NOMO-1 (cell line): Measurements from ENCODE around the gene NUDT2.
"Not testable (repeated sequence)": the region's sequence is repeated elsewhere in the genome, so short reads cannot be mapped to it uniquely, and the experiment has no call there.

Experiments
- DNase-seq, 2 experiments: peaks; one replicate each; lab custom pipeline; 2025; ENCODE audit not compliant: unreplicated experiment in 2 of 2; lab: John Stamatoyannopoulos, UW

NUDT2 gene

GRCh38 chr9:34328987-34329832 is at the start of gene NUDT2, which contains the start of gene KIF24:
Gene NUDT2, plus strand, starts transcription at chr9:34329569. Its CDS starts 9,471 bp downstream, at chr9:34339040.
Gene KIF24, minus strand, starts transcription at chr9:34329268. Its CDS starts 17,922 bp downstream, at chr9:34311346.
- DNase-seq = peak; percentile 100

GRCh38 chr9:34282096-34282495 is 47.3 kb upstream of the NUDT2 start:
- DNase-seq = no peak

- DNase-seq = no peak
Measured at GRCh38 chr9:34289159-34289558, 40.2 kb upstream of the NUDT2 start.

GRCh38 chr9:34291023-34291422 is 38.3 kb upstream of the NUDT2 start:
- DNase-seq = no peak

GRCh38 chr9:34291423-34291822 is 37.9 kb upstream of the NUDT2 start:
- no peak for DNase-seq

- DNase-seq = no peak
Measured at GRCh38 chr9:34292552-34292951, 36.8 kb upstream of the NUDT2 start.

GRCh38 chr9:34301064-34301463 is 28.3 kb upstream of the NUDT2 start:
- DNase-seq = not testable (repeated sequence)

- DNase-seq = not testable (repeated sequence)
Measured at GRCh38 chr9:34308316-34308715, 21.1 kb upstream of the NUDT2 start.

- no peak for DNase-seq
Measured at GRCh38 chr9:34310215-34310614, 19.2 kb upstream of the NUDT2 start.

- DNase-seq = no peak
Measured at GRCh38 chr9:34311499-34312185, 17.7 kb upstream of the NUDT2 start.

- DNase-seq = no peak
Measured at GRCh38 chr9:34317436-34317835, 11.9 kb upstream of the NUDT2 start.

GRCh38 chr9:34318163-34318790 is 11.1 kb upstream of the NUDT2 start:
- no peak for DNase-seq

- DNase-seq = peak in 1 of 2 experiments; percentile 12
Measured at GRCh38 chr9:34321451-34321850, 7.9 kb upstream of the NUDT2 start.

GRCh38 chr9:34322899-34323591 is 6.3 kb upstream of the NUDT2 start:
- DNase-seq = no peak

GRCh38 chr9:34326690-34327089 is 2.7 kb upstream of the NUDT2 start:
- DNase-seq = no peak

GRCh38 chr9:34328500-34328986 is 826 bp upstream of the NUDT2 start:
- DNase-seq = peak; percentile 74 to 87

GRCh38 chr9:34331196-34331595 is 1.8 kb downstream of the NUDT2 start:
- peak in 1 of 2 experiments; percentile 59 for DNase-seq

- DNase-seq = no peak
Measured at GRCh38 chr9:34332076-34332964, 3.0 kb downstream of the NUDT2 start.

- no peak for DNase-seq
Measured at GRCh38 chr9:34333836-34334235, 4.5 kb downstream of the NUDT2 start.
